GM12801 (cell line): ENCODE results near the gene WDR35.

ENCODE experiments used
- TF ChIP-seq, protein P1 (sequence below): IDR thresholded peaks from one replicate; pipeline ENCODE4 v1.5.1; 2011; ENCODE audit warnings: control low read depth; ENCODE audit not compliant: insufficient read length; ENCODE audit errors: extremely low read depth

Gene WDR35

DNA sequence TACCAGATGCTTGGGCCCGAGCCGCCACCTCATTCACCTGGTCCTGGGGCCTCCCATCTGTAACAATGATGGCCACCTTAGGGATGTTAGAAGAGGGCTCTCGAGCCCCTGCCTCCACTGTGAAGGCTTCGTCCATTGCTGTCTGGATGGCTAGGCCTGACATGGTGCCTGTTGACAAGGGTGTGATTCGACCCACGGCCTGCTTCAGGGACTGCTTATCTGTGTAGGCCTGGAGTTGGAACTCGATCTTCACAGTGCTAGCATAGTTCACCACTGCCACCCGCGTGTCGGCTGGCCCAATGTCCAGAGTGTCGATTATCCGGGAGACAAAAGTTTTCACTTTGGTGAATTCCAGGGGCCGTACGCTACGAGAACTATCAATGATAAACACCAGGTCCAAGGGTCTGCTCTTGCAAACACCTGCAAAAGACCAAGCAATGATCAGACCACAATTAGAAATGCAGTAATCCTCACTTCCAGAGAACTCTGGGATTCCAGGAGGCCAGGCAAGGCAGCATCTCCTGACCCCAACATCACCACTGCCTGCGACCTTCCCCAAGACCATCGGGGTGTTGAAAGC is 16.1 kb upstream of the WDR35 start:
- TF ChIP-seq, protein P1, sequence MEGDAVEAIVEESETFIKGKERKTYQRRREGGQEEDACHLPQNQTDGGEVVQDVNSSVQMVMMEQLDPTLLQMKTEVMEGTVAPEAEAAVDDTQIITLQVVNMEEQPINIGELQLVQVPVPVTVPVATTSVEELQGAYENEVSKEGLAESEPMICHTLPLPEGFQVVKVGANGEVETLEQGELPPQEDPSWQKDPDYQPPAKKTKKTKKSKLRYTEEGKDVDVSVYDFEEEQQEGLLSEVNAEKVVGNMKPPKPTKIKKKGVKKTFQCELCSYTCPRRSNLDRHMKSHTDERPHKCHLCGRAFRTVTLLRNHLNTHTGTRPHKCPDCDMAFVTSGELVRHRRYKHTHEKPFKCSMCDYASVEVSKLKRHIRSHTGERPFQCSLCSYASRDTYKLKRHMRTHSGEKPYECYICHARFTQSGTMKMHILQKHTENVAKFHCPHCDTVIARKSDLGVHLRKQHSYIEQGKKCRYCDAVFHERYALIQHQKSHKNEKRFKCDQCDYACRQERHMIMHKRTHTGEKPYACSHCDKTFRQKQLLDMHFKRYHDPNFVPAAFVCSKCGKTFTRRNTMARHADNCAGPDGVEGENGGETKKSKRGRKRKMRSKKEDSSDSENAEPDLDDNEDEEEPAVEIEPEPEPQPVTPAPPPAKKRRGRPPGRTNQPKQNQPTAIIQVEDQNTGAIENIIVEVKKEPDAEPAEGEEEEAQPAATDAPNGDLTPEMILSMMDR: no peak

DNA sequence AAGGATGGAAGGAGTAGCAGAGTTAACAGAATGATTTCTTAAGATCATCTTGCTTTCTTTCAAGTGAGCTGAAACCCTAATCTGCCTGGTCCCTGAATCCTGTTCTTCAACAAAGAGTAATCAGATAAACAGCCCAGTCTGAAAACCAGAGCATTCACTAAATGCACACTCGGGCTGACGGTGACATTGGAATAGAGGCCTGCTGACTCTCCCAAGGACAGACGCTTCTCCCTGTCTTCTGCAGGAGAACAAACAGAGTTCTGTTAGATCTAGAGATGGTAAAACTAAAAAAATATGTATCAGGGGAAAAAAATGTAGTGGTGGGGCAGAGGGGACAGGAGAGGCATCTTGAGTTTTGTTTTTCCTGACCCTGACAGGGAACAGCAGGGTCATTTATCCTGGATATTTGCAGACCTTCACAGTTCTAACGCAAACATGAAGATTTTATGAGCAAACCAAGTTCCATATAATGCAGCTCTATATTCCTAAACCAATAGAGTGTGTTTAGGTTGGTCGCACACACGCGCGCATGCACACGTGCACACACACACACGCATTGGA is 15.2 kb upstream of the WDR35 start:
- TF ChIP-seq, protein P1: no peak

- TF ChIP-seq, protein P1: no peak
Measured at GRCh38 chr2:20001361-20001863, 11.5 kb upstream of the WDR35 start.

DNA sequence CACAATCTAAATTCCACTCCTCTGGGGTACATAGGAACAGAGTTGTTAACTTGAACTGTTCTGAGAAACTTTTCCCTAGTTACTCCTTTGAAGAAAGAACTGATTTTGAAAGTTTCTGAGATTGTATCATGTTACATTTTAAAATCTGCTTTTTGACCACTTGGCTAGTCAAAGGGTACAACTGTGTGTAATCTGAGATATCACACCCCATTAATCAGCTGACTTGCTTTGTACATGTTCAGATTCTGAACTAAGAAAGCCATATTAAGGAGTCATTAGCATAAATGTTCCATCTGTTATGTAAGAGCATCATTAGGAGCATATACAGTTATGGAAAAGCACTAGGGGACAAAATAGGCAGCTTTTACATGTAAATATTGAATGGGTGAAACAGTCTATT is 3.8 kb upstream of the WDR35 start:
- TF ChIP-seq, protein P1: no peak

DNA sequence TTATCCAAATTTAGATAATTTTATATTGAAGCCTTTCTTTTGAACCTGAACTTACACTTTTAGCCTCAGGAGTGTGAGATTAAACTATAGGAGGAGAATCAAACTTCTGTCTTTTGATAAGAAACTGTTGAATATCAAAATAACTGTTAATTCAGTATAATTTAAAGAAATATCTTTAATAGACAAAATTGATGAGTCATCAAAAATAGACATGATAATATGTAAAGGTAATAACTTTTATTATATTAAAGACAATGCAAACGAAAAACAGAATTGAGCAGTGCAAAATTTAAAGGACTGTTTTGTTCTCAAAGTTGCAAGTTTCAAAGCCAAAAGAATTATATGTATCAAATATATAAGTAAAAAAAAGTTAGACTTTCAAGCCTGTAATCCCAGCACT is 2.0 kb upstream of the WDR35 start:
- TF ChIP-seq, protein P1: no peak

DNA sequence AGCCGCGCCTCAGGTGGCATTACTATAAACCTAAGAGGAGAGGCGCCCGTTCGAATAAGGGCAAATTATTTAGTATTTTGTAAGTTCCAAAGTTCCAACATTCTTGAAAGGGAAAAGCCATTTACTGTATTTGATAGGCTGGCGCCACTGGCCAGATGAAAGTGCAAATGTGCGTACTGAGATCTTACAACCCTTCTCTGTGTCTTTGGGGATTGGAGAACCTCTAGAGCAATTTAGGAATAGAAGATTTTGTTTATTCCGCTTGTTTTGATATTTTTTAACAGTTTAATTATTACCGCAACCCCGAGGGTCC is 467 bp upstream of the WDR35 start:
- TF ChIP-seq, protein P1: no peak

- TF ChIP-seq, protein P1: no peak
Measured at GRCh38 chr2:19989342-19989666, 601 bp downstream of the WDR35 start.
